ENCODE data around the gene C15orf61.

DNA sequence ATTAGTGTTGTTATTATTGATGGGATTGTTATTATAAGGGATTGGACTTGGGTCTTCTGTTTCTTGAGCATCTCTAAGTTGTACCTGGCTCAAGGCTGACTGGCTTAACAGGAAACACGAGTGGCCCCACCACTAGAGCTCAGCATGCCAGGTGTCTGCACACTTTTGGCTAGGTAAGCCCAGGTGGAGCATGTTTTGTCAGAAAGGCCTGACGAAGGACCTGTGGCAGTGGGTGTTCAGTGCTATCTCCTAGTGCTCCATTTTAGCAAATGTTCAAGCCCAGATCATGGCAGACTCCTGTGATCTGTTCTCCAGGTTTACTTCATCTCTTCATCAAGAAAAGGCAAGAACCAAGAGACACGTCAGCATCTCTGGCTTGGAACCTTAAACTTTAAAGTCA is 24.9 kb downstream of the C15orf61 start:
- TF ChIP-seq CTCF (conservative IDR thresholded peaks at IDR 0.05) (no peak), ZFX (IDR thresholded peaks at IDR 0.05) (no peak)

Data from C4-2B (cell line).